ENCODE measurements around the gene FKBP1A. TPM values are rescaled to one million over a fixed set of nuclear protein-coding genes. Genes with fewer than 3 reads are reported as not detected.

FKBP1A gene
- total and polyA plus RNA-seq, 9 of the 15 experiments (the other 6 are each of a cell fraction or from before 2014, with no cell fraction given), result 48.8 to 502 (median 89.6) TPM

- TF ChIP-seq TFE3 (CRISPR knock-in tag; IDR thresholded peaks at IDR 0.05) (no peak), LARP7 (IDR thresholded peaks at IDR 0.05) (no peak), TEAD2 (tag; IDR thresholded peaks at IDR 0.05) (no peak), NFIX (CRISPR knock-in tag; IDR thresholded peaks at IDR 0.05; ENCODE audit: low read depth) (no peak), OTX1 (CRISPR knock-in tag; IDR thresholded peaks at IDR 0.05) (no peak), GABPB1 (CRISPR knock-in tag; IDR thresholded peaks at IDR 0.05) (no peak), KDM1A (IDR thresholded peaks at IDR 0.05) (no peak), SIN3B (IDR thresholded peaks at IDR 0.05; ENCODE audit: low read depth) (no peak)
These were observed 19.2 kb downstream of the FKBP1A start (continued) for GRCh38 chr20:1373614-1374013.

- H3K4me1 ChIP-seq (replicated peaks in 1 of 2; ENCODE audit: control insufficient read depth in 2 of 2, insufficient read depth in 2 of 2, low read length in 2 of 2), result peaks cover 0 to 11% of the 10 kb centered on the region in 2 experiments; a peak in 2 of 5 replicates
- 98% methylated on average over 3 of the region's 3 CpGs for WGBS (ENCODE audit: insufficient coverage, low coverage, missing lambda C conversion rate)
These were observed 19.8 kb downstream of the FKBP1A start for GRCh38 chr20:1373036-1373435.

More at GRCh38 chr20:1373036-1373435, 19.8 kb downstream of the FKBP1A start:
- in situ Hi-C loops (cut with MboI) (no loop called here), intact Hi-C loops (cut with micrococcal nuclease) (no loop called here)
- no peak for ATAC-seq
- ChIA-PET POLR2A (interaction anchor here (0.5 to 0.7 kb wide), 2 partner anchors 46 to 448 kb away, joined by 3 read pairs; no protein-coding TSS in a partner anchor), CTCF (ENCODE audit: low intra/inter-chr PET ratio) (no interaction called here)
- H3K4me2 ChIP-seq (ENCODE audit: insufficient read depth, low read length), result no peak overlapping the region
- H3K36me3 ChIP-seq (ENCODE audit: control insufficient read depth, insufficient read depth, low read length), result peaks cover 73% of the 10 kb centered on the region; the same call in 2 of the 3 replicates
- peaks cover 16% of the 10 kb centered on the region; the same call in 1 of the 2 replicates for H4K20me1 ChIP-seq (replicated peaks; ENCODE audit: control insufficient read depth, insufficient read depth, low read length)
- DNase-seq (ENCODE audit: extremely low read depth in 1 of 4, low spot score in 3 of 4), result no peak
- BruUV-seq (replicated peaks), result no TSS peak
- no peak for FAIRE-seq
- H3K9me1 ChIP-seq (ENCODE audit: control insufficient read depth, insufficient read depth, low read length), result no peaks in the 10 kb centered on the region
- no peak overlapping the region for H3K9ac ChIP-seq (ENCODE audit: insufficient read depth in 1 of 2, low read depth in 2 of 2, low read length in 2 of 2)
- no peak overlapping the region for H2AFZ ChIP-seq (ENCODE audit: low read depth, low read length)
- TF ChIP-seq CUX1 (CRISPR knock-in tag; IDR thresholded peaks at IDR 0.05) (no peak), ZNF316 (IDR thresholded peaks at IDR 0.05) (peak; percentile 56; the same call in 1 of the 2 replicates), C11orf30 (IDR thresholded peaks at IDR 0.05; ENCODE audit: low read depth) (peak; percentile 33; the same call in 1 of the 2 replicates), ASH1L (IDR thresholded peaks at IDR 0.05; ENCODE audit: borderline replicate concordance, low read depth, partially characterized antibody) (no peak), PYGO2 (tag; IDR thresholded peaks at IDR 0.05) (no peak)
- no peak overlapping the region for H3K27ac ChIP-seq (ENCODE audit: extremely low read depth, low read depth, low read length)
- no peaks in the 10 kb centered on the region for H3K9me3 ChIP-seq (replicated peaks; ENCODE audit: control insufficient read depth, insufficient read depth, low read depth, low read length)
- H3K27me3 ChIP-seq (ENCODE audit: control insufficient read depth in 2 of 2, insufficient read depth in 2 of 2, low read length in 2 of 2), result no peaks in the 10 kb centered on the region
- H3K4me3 ChIP-seq, result no peak overlapping the region
- peaks cover 46% of the 10 kb centered on the region for H3K79me2 ChIP-seq (ENCODE audit: control insufficient read depth, insufficient read depth, low read length)

Data from K562 (cell line).